Measurements from ENCODE around the gene NRL. TPM values are rescaled to one million over a fixed set of nuclear protein-coding genes. Genes with fewer than 3 reads are reported as not detected.

Gene NRL
- total and polyA plus RNA-seq, 10 of the 15 experiments (the other 5 are each of a cell fraction or from before 2014, with no cell fraction given): 0.11 to 4.4 (median 2.2) TPM

GRCh38 chr14:24098229-24098926 lies 16.4 kb downstream of the NRL start:
- no peak overlapping the region for H3K4me3 ChIP-seq
- H3K4me1 ChIP-seq (ENCODE audit: control insufficient read depth, insufficient read depth, low read length): 0 out of 2 replicates have a peak, but pooled peaks cover 3% of the 10 kb centered on the region
- peaks cover 24% of the 10 kb centered on the region for H3K79me2 ChIP-seq (ENCODE audit: control insufficient read depth, insufficient read depth, low read length)
- ChIA-PET RAD21 (ENCODE audit: unreplicated experiment) (interaction anchor here (9.1 kb wide), 1 partner anchor 9 kb away, joined by 153 read pairs; no protein-coding TSS in a partner anchor), SMC1A (ENCODE audit: uncharacterized antibody, unreplicated experiment) (interaction anchor here (1.8 to 9.2 kb wide), 2 partner anchors 8 to 40 kb away, joined by 4 to 195 read pairs; no protein-coding TSS in a partner anchor), POLR2A (interaction anchor here (4.9 to 6.8 kb wide), 2 partner anchors 11 to 49 kb away, joined by 38 to 90 read pairs; partner anchors contain the start of genes PSME2 and RNF31), CTCF (interaction anchor here (0.9 to 11.2 kb wide), 3 partner anchors 7 to 41 kb away, joined by 3 to 294 read pairs (median 4); partner anchors contain the start of genes DCAF11 and NRL)
- WGBS (ENCODE audit: insufficient coverage, insufficient replicate concordance, low lambda C conversion rate, missing lambda C conversion rate): 89% methylated on average over 16 of the region's 16 CpGs
- no peaks in the 10 kb centered on the region for H3K27me3 ChIP-seq (replicated peaks in 1 of 2; ENCODE audit: control insufficient read depth in 2 of 2, insufficient read depth in 2 of 2, low read length in 1 of 2)
- H2AFZ ChIP-seq (ENCODE audit: control insufficient read depth, low read depth, low read length): no peak overlapping the region
- H4K20me1 ChIP-seq (ENCODE audit: control insufficient read depth, insufficient read depth): no peaks in the 10 kb centered on the region
- intact Hi-C loops (cut with micrococcal nuclease; ENCODE audit: unreplicated experiment) (no loop called here), in situ Hi-C loops (cut with MboI) (no loop called here)
- H3K4me2 ChIP-seq (ENCODE audit: control insufficient read depth, insufficient read depth): no peak overlapping the region
- DNase-seq (ENCODE audit: low read depth, low spot score) (no peak), FAIRE-seq (no peak), ATAC-seq (no peak)
- H3K9me3 ChIP-seq (replicated peaks; ENCODE audit: control insufficient read depth, insufficient read depth, low read length): no peaks in the 10 kb centered on the region
- no peak overlapping the region for H3K27ac ChIP-seq (ENCODE audit: control insufficient read depth, insufficient read depth)
- H3K9ac ChIP-seq (ENCODE audit: control insufficient read depth, insufficient read depth, low read length): no peak overlapping the region
- peaks cover 7 to 14% of the 10 kb centered on the region in 2 experiments; a peak in 3 of 4 replicates for H3K36me3 ChIP-seq (ENCODE audit: control insufficient read depth in 2 of 2, insufficient read depth in 2 of 2, low read length in 1 of 2)
- no TSS peak for BruUV-seq (replicated peaks)
- no peak for TF ChIP-seq NFYB (IDR thresholded peaks at IDR 0.05; ENCODE audit: insufficient read depth, low read depth, low read length)

DNA sequence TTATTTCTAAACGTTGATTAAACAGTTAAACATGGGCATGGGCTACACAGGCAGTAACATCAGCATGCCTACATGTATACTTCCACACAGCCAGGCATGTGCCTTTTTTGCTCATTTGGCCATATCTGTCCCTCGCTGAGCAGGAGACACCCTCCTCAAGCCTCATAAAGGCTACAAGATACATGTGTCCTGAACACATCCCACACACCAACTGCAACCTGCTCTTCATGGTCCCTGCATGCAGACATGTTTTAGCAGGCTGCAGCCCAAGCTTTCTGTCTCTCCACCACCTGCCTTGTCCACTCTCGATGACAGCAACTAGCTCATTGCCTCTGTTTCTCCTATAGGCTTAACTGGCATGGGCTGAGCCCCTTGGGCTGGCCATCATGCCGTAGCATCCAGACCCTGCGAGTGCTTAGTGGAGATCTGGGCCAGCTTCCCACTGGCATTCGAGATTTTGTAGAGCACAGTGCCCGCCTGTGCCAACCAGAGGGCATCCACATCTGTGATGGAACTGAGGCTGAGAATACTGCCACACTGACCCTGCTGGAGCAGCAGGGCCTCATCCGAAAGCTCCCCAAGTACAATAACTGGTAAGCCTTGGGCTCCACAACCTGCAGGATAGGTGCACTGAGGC lies 18.1 kb downstream of the NRL start:
- intact Hi-C loops (cut with micrococcal nuclease; ENCODE audit: unreplicated experiment): no loop called here
- SMC1A ChIA-PET (ENCODE audit: uncharacterized antibody, unreplicated experiment): interaction anchor here (1.8 to 9.2 kb wide), 6 partner anchors 10 to 64 kb away, joined by 4 to 195 read pairs (median 24); partner anchors contain the start of genes DCAF11, IRF9, NRL and PSME2
- no peak for TF ChIP-seq SIN3A (IDR thresholded peaks at IDR 0.05; ENCODE audit: low read depth, low read length)
- no peak for TF ChIP-seq ATF3 (IDR thresholded peaks at IDR 0.05; ENCODE audit: borderline replicate concordance, extremely low read depth, low read depth, low read length)
- no peak for TF ChIP-seq ZBTB11 (CRISPR knock-in tag; IDR thresholded peaks at IDR 0.05)
- TF ChIP-seq NFYA (IDR thresholded peaks at IDR 0.05; ENCODE audit: borderline replicate concordance, low read depth, low read length): no peak
- no peak for TF ChIP-seq SRF (IDR thresholded peaks at IDR 0.05; ENCODE audit: low read depth in 2 of 2, low read length in 2 of 2)
- no peak for TF ChIP-seq ZNF207 (IDR thresholded peaks at IDR 0.05; ENCODE audit: borderline replicate concordance)
- TF ChIP-seq ZNF217 (IDR thresholded peaks at IDR 0.05): no peak
- TF ChIP-seq NFXL1 (IDR thresholded peaks at IDR 0.05; ENCODE audit: borderline replicate concordance): no peak
- TF ChIP-seq KDM1A (IDR thresholded peaks at IDR 0.05; ENCODE audit: borderline replicate concordance): no peak

More for the DNA sequence above, 18.1 kb downstream of the NRL start:
- FAIRE-seq (no peak), ATAC-seq (no peak), DNase-seq (ENCODE audit: low read depth, low spot score) (no peak)
- ChIA-PET RAD21 (ENCODE audit: unreplicated experiment) (interaction anchor here (1.5 to 9.1 kb wide), 8 partner anchors 11 to 138 kb away, joined by 3 to 153 read pairs (median 24); partner anchors contain the start of genes DCAF11, IRF9, NRL and PSME1), CTCF (interaction anchor here (0.7 to 11.2 kb wide), 5 partner anchors 9 to 335 kb away, joined by 3 to 294 read pairs (median 55); partner anchors contain the start of gene IRF9), POLR2A (interaction anchor here (0.5 to 6.8 kb wide), 10 partner anchors 12 to 543 kb away, joined by 3 to 90 read pairs (median 5); partner anchors contain the start of genes DCAF11, FITM1, NRL and PSME2)
- no peak overlapping the region for H2AFZ ChIP-seq (ENCODE audit: control insufficient read depth, low read depth, low read length)
- H3K4me2 ChIP-seq (ENCODE audit: control insufficient read depth, insufficient read depth): no peak overlapping the region
- no peak overlapping the region for H3K4me3 ChIP-seq
- no peak overlapping the region for H3K9ac ChIP-seq (ENCODE audit: control insufficient read depth, insufficient read depth, low read length)
- 85% methylated on average over 8 of the region's 8 CpGs for WGBS (ENCODE audit: insufficient coverage, insufficient replicate concordance, low lambda C conversion rate, missing lambda C conversion rate)
- BruUV-seq (replicated peaks): no TSS peak
- H4K20me1 ChIP-seq (ENCODE audit: control insufficient read depth, insufficient read depth): no peaks in the 10 kb centered on the region
- H3K4me1 ChIP-seq (ENCODE audit: control insufficient read depth, insufficient read depth, low read length): 0 out of 2 replicates have a peak, but pooled peaks cover 3% of the 10 kb centered on the region
- H3K27me3 ChIP-seq (replicated peaks in 1 of 2; ENCODE audit: control insufficient read depth in 2 of 2, insufficient read depth in 2 of 2, low read length in 1 of 2): no peaks in the 10 kb centered on the region
- H3K36me3 ChIP-seq (ENCODE audit: control insufficient read depth in 2 of 2, insufficient read depth in 2 of 2, low read length in 1 of 2): peaks cover 4 to 14% of the 10 kb centered on the region in 2 experiments; a peak in 3 of 4 replicates
- in situ Hi-C loops (cut with MboI): no loop called here
- H3K79me2 ChIP-seq (ENCODE audit: control insufficient read depth, insufficient read depth, low read length): peaks cover 24% of the 10 kb centered on the region
- no peaks in the 10 kb centered on the region for H3K9me3 ChIP-seq (replicated peaks; ENCODE audit: control insufficient read depth, insufficient read depth, low read length)
- H3K27ac ChIP-seq (ENCODE audit: control insufficient read depth, insufficient read depth): no peak overlapping the region

Measured in GM12878 (cell line).